Measurements from ENCODE around the gene RAD51. TPM values are rescaled to one million over a fixed set of nuclear protein-coding genes. Genes with fewer than 3 reads are reported as not detected.

The RAD51 gene
- total and polyA plus RNA-seq, 2 of the 8 experiments (the other 6 are each of a cell fraction or from before 2014, with no cell fraction given): 32.2 to 42.4 TPM

- H3K9ac ChIP-seq (replicated peaks in 1 of 4; ENCODE audit: extremely low read depth in 1 of 4, low read depth in 3 of 4, low read length in 3 of 4): no peak overlapping the region
- TF ChIP-seq ZNF274 (IDR thresholded peaks at IDR 0.05; ENCODE audit: borderline replicate concordance, extremely low read depth, low read length) (no peak), JUN (IDR thresholded peaks at IDR 0.05; ENCODE audit: low read depth, low read length) (no peak), SAP30 (IDR thresholded peaks at IDR 0.05; ENCODE audit: insufficient read depth, insufficient replicate concordance, low read length) (no peak), JUND (IDR thresholded peaks at IDR 0.05; ENCODE audit: low read length) (no peak), CTBP2 (IDR thresholded peaks at IDR 0.05; ENCODE audit: borderline replicate concordance, insufficient read depth, insufficient read length, low read length) (no peak), BRCA1 (IDR thresholded peaks at IDR 0.05; ENCODE audit: low read depth, low read length) (no peak)
- no peaks in the 10 kb centered on the region for H4K20me1 ChIP-seq (replicated peaks in 1 of 2; ENCODE audit: control insufficient read depth in 1 of 2, insufficient read depth in 2 of 2, low read length in 2 of 2)
- no peak overlapping the region for H2AFZ ChIP-seq (ENCODE audit: low read length)
- no peak overlapping the region for H2BK20ac ChIP-seq (ENCODE audit: low read length)
- H3K4me1 ChIP-seq (replicated peaks in 1 of 4; ENCODE audit: control insufficient read depth in 3 of 4, insufficient read depth in 4 of 4, low read length in 3 of 4): no peaks in the 10 kb centered on the region
- no peak overlapping the region for H3K4me2 ChIP-seq (ENCODE audit: insufficient read depth in 1 of 2, low read depth in 2 of 2, low read length in 2 of 2)
- H3K9me3 ChIP-seq (ENCODE audit: insufficient read depth in 2 of 2, low read depth in 1 of 2, low read length in 1 of 2): no peaks in the 10 kb centered on the region
- no peaks in the 10 kb centered on the region for H3K79me1 ChIP-seq (ENCODE audit: low read depth, low read length)
- H3K56ac ChIP-seq (replicated peaks; ENCODE audit: insufficient read length, low read depth, low read length): no peak overlapping the region
- peaks cover 17 to 61% (median 35%) of the 10 kb centered on the region in 4 experiments for H3K36me3 ChIP-seq (ENCODE audit: control insufficient read depth in 2 of 4, insufficient read depth in 4 of 4, low read length in 3 of 4)
- no peak overlapping the region for H4K91ac ChIP-seq (replicated peaks; ENCODE audit: insufficient read length, low read length)
- ChIA-PET CTCF (ENCODE audit: partially characterized antibody) (no interaction called here), POLR2A (ENCODE audit: partially characterized antibody) (interaction anchor here (0.7 to 3.0 kb wide), 2 partner anchors 33 to 179 kb away, joined by 3 to 7 read pairs; no protein-coding TSS in a partner anchor)
- no peak overlapping the region for H4K5ac ChIP-seq (ENCODE audit: insufficient read length, low read depth, low read length)
- no peaks in the 10 kb centered on the region for H3K23me2 ChIP-seq (ENCODE audit: low read depth, low read length)
- H4K8ac ChIP-seq (ENCODE audit: extremely low read depth, insufficient read depth, low read length): no peak overlapping the region
- H3K14ac ChIP-seq (ENCODE audit: insufficient read length): no peak overlapping the region
- no peak overlapping the region for H2AK5ac ChIP-seq (ENCODE audit: low read depth, low read length)
- H2BK15ac ChIP-seq (ENCODE audit: low read length): no peak overlapping the region
- H2BK12ac ChIP-seq (ENCODE audit: low read depth, low read length): no peak overlapping the region
- no peak overlapping the region for H2BK5ac ChIP-seq (ENCODE audit: low read depth, low read length)
- H3K27ac ChIP-seq (ENCODE audit: low read depth, low read length): no peak overlapping the region
- FAIRE-seq (no peak), DNase-seq (ENCODE audit: low read depth in 1 of 2, low spot score in 2 of 2) (no peak)
- no peak overlapping the region for H3K23ac ChIP-seq (ENCODE audit: insufficient read length)
- 92% methylated on average over 2 of the region's 2 CpGs; no CpG with 5 or more reads in 1 of the 2 experiments for WGBS, 2 experiments (ENCODE audit: extremely low coverage in 1 of 2, insufficient coverage in 1 of 2, insufficient read length in 1 of 2, insufficient replicate concordance in 2 of 2, low coverage in 1 of 2, low lambda C conversion rate in 2 of 2, missing lambda C conversion rate in 1 of 2)
- no peak overlapping the region for H3K18ac ChIP-seq (ENCODE audit: extremely low read depth, low read length)
- H3K79me2 ChIP-seq (ENCODE audit: control insufficient read depth in 1 of 2, insufficient read depth in 2 of 2, low read length in 2 of 2): no peaks in the 10 kb centered on the region
- no peak overlapping the region for H3K4ac ChIP-seq (replicated peaks; ENCODE audit: insufficient read length, low read depth, low read length)
- no peaks in the 10 kb centered on the region for H3K27me3 ChIP-seq (replicated peaks in 1 of 4; ENCODE audit: control insufficient read depth in 3 of 4, extremely low read depth in 1 of 4, insufficient read depth in 3 of 4, low read length in 3 of 4)
- no peak overlapping the region for H3K4me3 ChIP-seq (ENCODE audit: extremely low read depth in 1 of 4, insufficient read depth in 2 of 4, low read depth in 3 of 4, low read length in 4 of 4)
- H2BK120ac ChIP-seq (replicated peaks; ENCODE audit: low read depth, low read length): no peak overlapping the region
These were observed 11.1 kb downstream of the RAD51 start for GRCh38 chr15:40706121-40706520.
